Measurements from ENCODE around the gene FSD2.
"Not testable (repeated sequence)": the region's sequence is repeated elsewhere in the genome, so short reads cannot be mapped to it uniquely, and the experiment has no call there.

- TF ChIP-seq CTCF, EZH2, EZH2phosphoT487 (IDR thresholded peaks at IDR 0.05): not testable (repeated sequence)
Observed at GRCh38 chr15:82705856-82706255, 100.0 kb downstream of the FSD2 start.
